Esophagus muscularis mucosa (tissue), 3 donors: ENCODE data around the gene UPF2.

Experiments used
- CTCF ChIP-seq, 3 experiments: fragments of 200-600 bp in 2 of 3; fragments of 450-650 bp in 1 of 3; sonication (generic) in 2 of 3; IDR thresholded peaks; one replicate each; pipeline ENCODE4 v1.5.1; 2017 to 2019; ENCODE audit warnings: antibody characterized with exemption in 3 of 3, mild to moderate bottlenecking in 2 of 3, moderate library complexity in 1 of 3
- POLR2A ChIP-seq: fragments of 450-650 bp; IDR thresholded peaks from one replicate; pipeline ENCODE4 v1.6.1; 2017; ENCODE audit warnings: antibody characterized with exemption, moderate library complexity, mild to moderate bottlenecking, low read depth

GRCh38 chr10:12019283-12019971 is 23.2 kb downstream of the UPF2 start:
- no peak for TF ChIP-seq CTCF (IDR thresholded peaks at IDR 0.05)
- TF ChIP-seq POLR2A, result no peak
